Middle frontal gyrus (tissue), 1 donor: ENCODE results near the gene ITGB7.
A peak's percentile ranks its signal among the peaks of the same experiment; 100 is the strongest.
"Not testable (repeated sequence)": the region's sequence is repeated elsewhere in the genome, so short reads cannot be mapped to it uniquely, and the experiment has no call there.

Experiments used
- DNase-seq: peaks from one replicate; pipeline ENCODE4 v3.0.0-alpha.2; 2015; ENCODE audit warnings: low spot score; ENCODE audit errors: extremely low spot score

Gene ITGB7

GRCh38 chr12:53179687-53180219 is 27.3 kb downstream of the ITGB7 start:
- no peak for DNase-seq

- not testable (repeated sequence) for DNase-seq
These were observed 28.2 kb downstream of the ITGB7 start for GRCh38 chr12:53178803-53179202.

GRCh38 chr12:53177447-53177846 is 29.6 kb downstream of the ITGB7 start:
- not testable (repeated sequence) for DNase-seq

- DNase-seq = no peak
These were observed 30.3 kb downstream of the ITGB7 start for GRCh38 chr12:53176750-53177149.

- no peak for DNase-seq
These were observed 32.1 kb downstream of the ITGB7 start for GRCh38 chr12:53174881-53175491.

- no peak for DNase-seq
These were observed 33.9 kb downstream of the ITGB7 start for GRCh38 chr12:53173085-53173715.

GRCh38 chr12:53172352-53172751 is 34.7 kb downstream of the ITGB7 start:
- no peak for DNase-seq

- DNase-seq = no peak
These were observed 35.2 kb downstream of the ITGB7 start for GRCh38 chr12:53171725-53172329.

- DNase-seq = no peak
These were observed 36.0 kb downstream of the ITGB7 start for GRCh38 chr12:53170876-53171724.

GRCh38 chr12:53170215-53170614 is 36.8 kb downstream of the ITGB7 start:
- no peak for DNase-seq

- DNase-seq = no peak
These were observed 37.4 kb downstream of the ITGB7 start for GRCh38 chr12:53169644-53170043.

- no peak for DNase-seq
These were observed 40.2 kb downstream of the ITGB7 start for GRCh38 chr12:53166837-53167236.

- DNase-seq = not testable (repeated sequence)
These were observed 44.0 kb downstream of the ITGB7 start for GRCh38 chr12:53163008-53163407.

GRCh38 chr12:53161119-53161911 is 45.7 kb downstream of the ITGB7 start:
- DNase-seq = no peak

GRCh38 chr12:53160673-53161072 is 46.4 kb downstream of the ITGB7 start:
- DNase-seq = no peak

- DNase-seq = no peak
These were observed 47.1 kb downstream of the ITGB7 start for GRCh38 chr12:53160000-53160399.

GRCh38 chr12:53159195-53159839 is 47.7 kb downstream of the ITGB7 start:
- peak; percentile 11 for DNase-seq

GRCh38 chr12:53152390-53152789 is 54.7 kb downstream of the ITGB7 start:
- DNase-seq = no peak

- DNase-seq = no peak
These were observed 56.0 kb downstream of the ITGB7 start for GRCh38 chr12:53151039-53151438.

- no peak for DNase-seq
These were observed 59.4 kb downstream of the ITGB7 start for GRCh38 chr12:53147653-53148052.
